Chondrocyte (in vitro differentiated cells): ENCODE data around the gene GRIN2B. TPM values are rescaled to one million over a fixed set of nuclear protein-coding genes. Genes with fewer than 3 reads are reported as not detected.

Experiments
- DNase-seq: peaks from one replicate; pipeline ENCODE4 v3.0.0; 2021; ENCODE audit warnings: mixed read lengths, low spot score
- H3K27ac Mint-ChIP-seq: one replicate; pipeline ENCODE4 v1.8.0; 2021; ENCODE audit warnings: mild to moderate bottlenecking, moderate library complexity, mixed read lengths; ENCODE audit not compliant: unreplicated experiment
- H3K27me3 Mint-ChIP-seq: 2 replicates; pipeline ENCODE4 v1.8.0; 2021; ENCODE audit warnings: low read depth, mixed read lengths
- H3K36me3 Mint-ChIP-seq: 2 replicates; pipeline ENCODE4 v1.8.0; 2021; ENCODE audit warnings: low read depth, mixed read lengths
- H3K4me1 Mint-ChIP-seq: 2 replicates; pipeline ENCODE4 v1.8.0; 2021; ENCODE audit warnings: low read depth, mild to moderate bottlenecking, mixed read lengths
- H3K4me3 Mint-ChIP-seq: one replicate; pipeline ENCODE4 v1.8.0; 2021; ENCODE audit warnings: mild to moderate bottlenecking, moderate library complexity, mixed read lengths; ENCODE audit not compliant: unreplicated experiment
- H3K9me3 Mint-ChIP-seq: 2 replicates; pipeline ENCODE4 v1.8.0; 2021; ENCODE audit warnings: low read depth, mixed read lengths
- CTCF ChIP-seq: fragments of 200-600 bp; sonication (generic); IDR thresholded peaks from 2 replicates; pipeline ENCODE4 v1.5.0; 2021; ENCODE audit warnings: antibody characterized with exemption, mild to moderate bottlenecking, moderate library complexity
- total RNA-seq: library from RNA; stranded (reverse); gene quantifications from 3 replicates; pipeline ENCODE4 v1.2.1, GENCODE V29; 2021

The GRIN2B gene
- total RNA-seq, 1 donor from 2014 or later, result not detected

GRCh38 chr12:13961971-13962370 lies 19.4 kb downstream of the GRIN2B start:
- H3K4me1 Mint-ChIP-seq, result no peaks in the 10 kb centered on the region

DNA sequence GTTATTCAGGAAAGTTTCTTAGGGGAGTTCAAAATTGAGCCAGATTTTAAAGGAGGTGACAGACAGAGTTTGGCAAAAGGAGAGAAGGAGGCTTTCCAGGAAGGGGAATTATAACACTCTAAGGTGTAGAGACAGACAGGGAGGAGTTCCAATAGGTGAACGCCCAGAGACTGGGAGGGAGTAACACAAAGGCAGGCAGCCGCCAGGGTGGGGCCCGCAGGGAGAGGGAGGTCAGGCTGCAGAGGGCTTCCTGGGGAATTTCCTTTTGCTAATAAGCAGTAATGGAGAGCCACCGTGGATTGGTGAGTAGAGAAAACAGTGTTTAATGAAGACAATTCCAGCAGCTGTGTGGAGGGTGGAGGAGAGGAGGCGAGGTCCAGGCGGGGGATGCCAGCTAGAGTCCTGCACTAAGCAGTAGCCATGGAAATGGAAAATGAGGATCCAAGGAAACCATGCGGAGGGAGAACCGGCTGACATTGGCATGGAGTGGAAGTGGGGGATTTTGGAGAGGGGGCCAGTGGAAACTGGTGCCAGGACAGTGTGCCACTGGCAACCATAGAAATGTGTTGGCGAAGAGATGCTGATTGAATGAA lies 22.2 kb downstream of the GRIN2B start:
- Mint-ChIP-seq H3K9me3 (no peaks in the 10 kb centered on the region), H3K27ac (no peak overlapping the region), H3K4me1 (no peaks in the 10 kb centered on the region), H3K27me3 (peaks cover 10% of the 10 kb centered on the region), H3K36me3 (no peaks in the 10 kb centered on the region), H3K4me3 (no peak overlapping the region)
- no peak for DNase-seq
- TF ChIP-seq CTCF, result no peak

More at GRCh38 chr12:13961971-13962370, 19.4 kb downstream of the GRIN2B start:
- no peak overlapping the region for H3K4me3 Mint-ChIP-seq
- H3K27ac Mint-ChIP-seq, result no peak overlapping the region
- DNase-seq, result no peak
- no peaks in the 10 kb centered on the region for H3K36me3 Mint-ChIP-seq
- peaks cover 16% of the 10 kb centered on the region for H3K27me3 Mint-ChIP-seq
- H3K9me3 Mint-ChIP-seq, result no peaks in the 10 kb centered on the region
- TF ChIP-seq CTCF, result no peak

DNA sequence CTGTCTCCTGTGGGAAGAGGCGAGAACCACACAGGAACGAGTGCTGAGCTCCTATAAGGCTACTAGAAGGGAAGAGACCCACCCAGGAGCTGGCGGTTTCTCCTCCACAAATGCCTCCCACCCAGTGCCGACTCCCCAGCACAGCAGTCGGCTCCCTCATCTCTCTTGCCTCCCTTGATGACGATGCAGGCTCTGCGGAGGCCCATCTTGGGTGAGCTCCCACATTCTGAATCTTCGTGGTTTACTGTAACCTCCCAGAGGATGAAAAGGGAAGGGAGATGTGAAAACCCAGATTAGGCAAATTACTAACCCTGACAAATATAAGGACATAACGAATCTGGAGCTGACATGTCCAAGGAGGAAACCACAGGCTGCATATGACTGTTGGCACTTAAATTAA lies 23.8 kb downstream of the GRIN2B start:
- Mint-ChIP-seq H3K27me3 (peaks cover 10% of the 10 kb centered on the region), H3K4me3 (no peak overlapping the region), H3K9me3 (no peaks in the 10 kb centered on the region), H3K27ac (no peak overlapping the region), H3K36me3 (no peaks in the 10 kb centered on the region), H3K4me1 (no peaks in the 10 kb centered on the region)
- no peak for DNase-seq
- no peak for TF ChIP-seq CTCF

DNA sequence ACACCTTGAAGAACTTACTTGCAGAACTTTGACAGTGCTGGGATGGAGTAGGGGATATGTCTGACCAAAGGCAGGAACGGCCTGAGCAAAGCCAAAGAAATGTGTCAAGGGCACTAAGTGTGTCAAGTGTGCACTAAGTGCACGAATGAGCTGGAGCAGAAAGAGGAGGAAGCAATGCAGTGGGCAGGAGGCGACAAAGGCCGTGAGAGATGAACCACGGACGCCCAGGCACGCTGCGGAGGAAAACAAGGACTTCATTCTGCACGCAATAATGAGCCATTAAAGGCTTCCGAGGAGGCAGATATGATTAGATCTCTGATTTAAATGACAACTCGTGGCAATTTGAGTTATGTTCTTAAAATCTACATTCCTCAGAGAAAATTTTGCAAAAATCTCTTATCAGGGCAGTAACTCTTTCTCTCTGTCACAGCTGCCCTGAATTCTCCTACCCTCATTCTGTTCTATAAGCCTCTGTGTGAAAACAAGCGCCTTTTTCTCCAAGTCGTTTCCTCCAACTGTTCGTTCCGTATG lies 25.3 kb downstream of the GRIN2B start:
- Mint-ChIP-seq H3K27me3 (peaks cover 10% of the 10 kb centered on the region), H3K9me3 (no peaks in the 10 kb centered on the region), H3K36me3 (no peaks in the 10 kb centered on the region), H3K4me3 (no peak overlapping the region), H3K4me1 (no peaks in the 10 kb centered on the region), H3K27ac (no peak overlapping the region)
- no peak for TF ChIP-seq CTCF
- no peak for DNase-seq

- Mint-ChIP-seq H3K36me3 (no peaks in the 10 kb centered on the region), H3K9me3 (no peaks in the 10 kb centered on the region), H3K4me3 (no peak overlapping the region), H3K27me3 (peaks cover 3% of the 10 kb centered on the region), H3K4me1 (no peaks in the 10 kb centered on the region), H3K27ac (no peak overlapping the region)
- TF ChIP-seq CTCF, result no peak
- no peak for DNase-seq
These were observed 29.3 kb downstream of the GRIN2B start for GRCh38 chr12:13952096-13952495.
